ENCODE measurements around the gene NR3C1.

DNA sequence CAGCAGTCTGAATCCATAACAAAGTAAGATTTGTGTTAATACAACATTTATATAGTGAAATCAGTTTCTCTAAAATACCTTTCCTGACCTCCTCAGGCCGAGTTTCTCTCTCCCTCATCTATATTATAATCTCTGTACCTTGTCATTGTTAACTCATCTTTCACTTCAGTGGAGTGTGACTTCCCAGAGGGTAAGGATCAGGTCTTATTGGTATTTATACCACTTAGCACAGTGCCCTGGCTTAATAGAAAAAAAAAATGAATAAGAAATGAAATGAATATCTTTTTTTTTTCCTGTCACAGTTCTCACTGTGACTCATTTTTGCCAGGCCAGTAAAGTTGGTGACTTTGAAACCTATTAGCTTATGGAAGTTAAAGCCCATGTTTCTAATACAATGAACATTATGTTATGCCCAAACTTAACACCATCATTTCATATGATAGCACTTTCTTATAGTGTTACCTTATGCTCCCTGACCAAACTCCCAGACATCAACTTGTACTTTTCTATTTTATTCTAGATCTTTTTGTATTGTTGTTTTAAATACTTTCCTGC lies 90.1 kb downstream of the NR3C1 start:
- TF ChIP-seq CTCF (IDR thresholded peaks at IDR 0.05) (no peak), EZH2 (IDR thresholded peaks at IDR 0.05; ENCODE audit: borderline replicate concordance, insufficient read depth, low read depth, low read length, poor library complexity, severe bottlenecking) (no peak)
